Activated CD4-positive, alpha-beta T cell treated with anti-CD3 and anti-CD28 coated beads, Interleukin-10, Interleukin-2, amounts not matched to agents 100 ng/mL and 50 ng/mL, durations not matched to agents 16 hours and 8 hours (primary cell): Measurements from ENCODE around the gene MMP24.
A peak's percentile ranks its signal among the peaks of the same experiment; 100 is the strongest.
"Not testable (repeated sequence)": the region's sequence is repeated elsewhere in the genome, so short reads cannot be mapped to it uniquely, and the experiment has no call there.

ENCODE experiments used
- DNase-seq: peaks from one replicate; pipeline ENCODE4 v3.0.0-alpha.2; 2020

Gene MMP24

DNA sequence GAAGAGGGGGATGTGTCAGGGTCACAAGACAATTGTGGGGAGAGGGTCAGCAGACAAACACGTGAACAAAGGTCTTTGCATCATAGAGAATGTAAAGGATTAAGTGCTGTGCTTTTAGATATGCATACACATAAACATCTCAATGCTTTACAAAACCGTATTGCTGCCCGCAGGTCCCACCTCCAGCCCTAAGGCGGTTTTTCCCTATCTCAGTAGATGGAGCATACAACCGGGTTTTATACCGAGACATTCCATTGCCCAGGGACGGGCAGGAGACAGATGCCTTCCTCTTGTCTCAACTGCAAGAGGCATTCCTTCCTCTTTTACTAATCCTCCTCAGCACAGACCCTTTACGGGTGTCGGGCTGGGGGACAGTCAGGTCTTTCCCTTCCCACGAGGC, 35.8 kb downstream of the MMP24 start:
- not testable (repeated sequence) for DNase-seq

DNA sequence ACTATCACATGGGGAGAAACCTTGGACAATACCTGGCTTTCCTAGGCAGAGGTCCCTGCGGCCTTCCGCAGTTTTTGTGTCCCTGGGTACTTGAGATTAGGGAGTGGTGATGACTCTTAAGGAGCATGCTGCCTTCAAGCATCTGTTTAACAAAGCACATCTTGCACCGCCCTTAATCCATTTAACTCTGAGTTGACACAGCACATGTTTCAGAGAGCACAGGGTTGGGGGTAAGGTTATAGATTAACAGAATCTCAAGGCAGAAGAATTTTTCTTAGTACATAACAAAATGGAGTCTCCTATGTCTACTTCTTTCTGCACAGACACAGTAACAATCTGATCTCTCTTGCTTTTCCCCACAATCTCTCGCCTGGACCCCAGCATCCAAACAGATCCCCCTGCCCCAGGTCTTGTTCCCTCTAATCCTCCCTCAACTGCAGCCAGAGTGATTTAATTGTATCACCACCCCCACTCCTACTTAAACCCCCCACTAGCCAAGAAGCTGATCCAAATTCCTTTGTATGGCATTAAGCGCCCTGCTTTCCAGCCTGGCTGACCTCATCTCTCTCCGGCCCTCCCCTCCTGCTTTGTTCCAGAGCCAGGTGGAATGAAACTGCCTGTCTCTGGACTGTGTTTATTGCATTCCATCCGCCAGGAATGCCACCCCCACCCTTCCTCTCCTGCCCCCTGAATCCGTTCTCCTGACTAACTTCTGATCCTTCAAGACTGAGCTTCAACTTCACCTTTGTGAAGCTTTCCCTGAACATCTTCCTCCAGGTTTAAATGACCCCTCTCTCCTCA, 36.4 kb downstream of the MMP24 start:
- DNase-seq: not testable (repeated sequence)

DNA sequence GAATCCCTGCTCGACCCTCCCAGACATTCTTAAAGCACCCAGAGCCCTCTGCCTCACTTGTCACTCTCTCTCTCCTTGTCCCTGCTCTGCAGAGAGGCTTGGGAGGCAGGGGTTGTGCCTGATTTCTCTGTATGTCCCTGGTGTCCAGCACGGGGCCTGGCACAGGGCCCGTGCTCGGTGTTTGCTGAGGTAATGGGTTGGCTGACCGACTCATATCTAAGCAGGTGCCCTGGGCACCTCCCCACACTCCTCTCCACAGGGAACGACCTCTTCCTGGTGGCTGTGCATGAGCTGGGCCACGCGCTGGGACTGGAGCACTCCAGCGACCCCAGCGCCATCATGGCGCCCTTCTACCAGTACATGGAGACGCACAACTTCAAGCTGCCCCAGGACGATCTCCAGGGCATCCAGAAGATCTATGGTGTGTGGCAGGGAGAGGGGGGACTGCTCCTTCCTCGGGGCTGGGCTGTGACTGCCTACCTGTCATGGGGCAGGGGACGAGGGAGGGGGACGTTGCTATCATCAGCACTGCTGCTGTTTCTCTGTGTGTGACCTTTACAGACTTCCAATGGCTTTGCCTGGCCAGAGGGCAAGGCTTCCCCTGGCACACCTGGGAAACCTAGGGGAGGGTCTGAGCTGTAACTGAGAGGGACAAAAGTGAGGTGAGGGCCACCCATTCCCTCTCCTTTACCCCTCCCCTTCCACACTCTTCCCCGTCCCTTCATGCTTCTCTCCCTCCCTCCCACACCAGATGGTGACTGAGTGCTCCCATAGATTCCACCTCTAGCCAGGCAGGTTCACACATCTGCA, 37.2 kb downstream of the MMP24 start:
- DNase-seq: no peak

DNA sequence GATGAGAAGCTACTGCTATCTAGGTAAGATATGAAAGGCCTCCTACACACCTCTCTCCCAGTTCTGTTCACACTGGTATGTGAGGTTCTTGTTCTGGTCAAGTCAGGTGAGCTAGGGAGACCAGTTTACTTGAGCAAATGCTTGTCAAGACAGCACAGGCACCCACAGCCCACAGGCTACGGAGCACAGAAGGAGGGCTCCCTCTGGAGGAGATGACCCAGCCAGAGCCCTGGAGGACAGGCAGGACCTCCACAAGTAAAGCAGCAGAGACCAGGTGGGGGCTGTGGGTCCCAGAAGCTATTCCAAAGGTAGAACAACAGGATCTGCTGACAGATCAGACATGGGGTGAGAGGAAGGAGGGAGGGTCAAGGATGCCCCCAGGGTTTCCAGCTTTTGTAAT, 38.3 kb downstream of the MMP24 start:
- DNase-seq: no peak

DNA sequence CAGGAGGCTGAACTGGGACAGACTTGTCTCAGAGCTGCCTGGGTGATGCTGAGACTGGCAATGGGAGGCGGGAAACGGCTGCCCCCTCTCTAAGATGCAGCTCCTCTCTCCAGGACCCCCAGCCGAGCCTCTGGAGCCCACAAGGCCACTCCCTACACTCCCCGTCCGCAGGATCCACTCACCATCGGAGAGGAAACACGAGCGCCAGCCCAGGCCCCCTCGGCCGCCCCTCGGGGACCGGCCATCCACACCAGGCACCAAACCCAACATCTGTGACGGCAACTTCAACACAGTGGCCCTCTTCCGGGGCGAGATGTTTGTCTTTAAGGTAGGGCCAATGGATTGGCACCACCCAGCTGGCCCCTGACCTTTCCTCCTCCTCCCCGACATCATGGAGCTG, 40.6 kb downstream of the MMP24 start:
- DNase-seq: no peak

DNA sequence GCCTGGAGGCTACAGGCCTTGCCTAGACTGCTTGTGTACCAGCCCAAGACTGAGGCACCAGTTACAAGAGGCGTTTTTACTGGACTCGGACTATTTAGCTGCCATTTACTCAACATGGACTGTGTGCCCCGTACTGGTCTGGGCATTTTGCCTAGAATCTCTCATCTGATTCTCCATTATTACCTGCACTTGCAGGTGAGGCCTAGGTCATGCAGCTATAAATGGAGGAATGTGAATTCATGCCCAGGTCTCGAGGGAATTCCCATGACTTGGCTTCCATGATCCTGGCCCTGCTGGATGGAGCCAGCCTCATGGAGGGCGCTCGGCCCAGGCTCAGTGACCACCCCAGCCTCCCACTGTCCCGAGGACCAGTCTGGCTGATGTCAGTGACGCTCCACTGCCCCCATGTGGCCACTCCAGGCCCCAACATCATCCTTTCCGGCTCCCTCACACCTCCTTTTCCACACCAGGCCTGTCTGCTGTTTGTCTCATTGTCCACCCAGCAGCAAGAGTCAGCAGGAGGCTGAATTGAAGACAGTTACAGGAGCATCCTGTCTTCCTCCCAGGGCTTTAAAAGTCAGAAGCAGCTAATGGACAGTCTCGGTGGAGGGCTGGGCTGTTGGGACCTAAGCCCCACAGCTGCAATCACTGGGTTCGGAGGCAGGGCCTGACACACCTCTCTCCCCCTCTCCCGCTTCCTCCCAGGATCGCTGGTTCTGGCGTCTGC, 42.7 kb downstream of the MMP24 start:
- peak; percentile 57 for DNase-seq

DNA sequence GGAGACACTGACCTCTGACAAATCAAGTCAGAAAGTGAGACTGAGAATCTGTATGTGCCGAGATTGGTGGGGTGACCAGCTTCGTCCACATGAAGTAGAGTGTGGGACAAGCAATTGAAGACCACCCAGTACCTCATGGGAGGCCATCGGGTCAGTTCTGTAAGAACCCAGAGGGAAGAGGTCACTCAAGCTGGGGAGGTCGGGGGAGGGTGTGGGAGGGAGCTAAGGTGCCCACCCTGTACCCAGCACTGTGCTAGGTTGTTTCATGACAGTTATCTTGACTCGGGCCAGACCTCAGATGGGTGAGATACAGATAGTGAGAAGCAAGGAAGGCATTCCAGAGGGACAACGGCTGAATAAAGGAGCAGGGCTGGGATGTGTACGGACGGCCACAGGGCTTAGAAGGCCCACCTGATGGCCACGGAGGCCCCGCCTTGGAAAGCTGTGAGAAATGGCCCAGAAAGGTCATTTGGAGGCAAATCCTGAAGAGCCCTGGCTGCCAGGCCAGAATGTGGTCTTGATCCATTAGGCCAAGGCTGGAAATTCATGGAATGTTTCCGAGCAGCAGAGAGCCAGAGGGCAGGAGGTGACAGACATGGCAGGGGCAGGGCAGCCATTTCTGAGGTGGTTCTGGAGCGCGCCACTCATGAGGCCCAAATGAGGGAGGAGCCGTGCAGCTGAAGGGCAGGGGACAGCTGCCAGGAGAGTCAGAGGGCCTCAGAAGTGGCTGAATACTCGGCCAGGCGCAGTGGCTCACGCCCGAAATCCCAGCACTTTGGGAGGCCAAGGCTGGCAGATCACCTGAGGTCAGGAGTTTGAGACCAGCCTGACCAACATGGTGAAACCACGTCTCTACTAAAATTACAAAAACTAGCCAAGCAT, 43.8 kb downstream of the MMP24 start:
- no peak for DNase-seq

DNA sequence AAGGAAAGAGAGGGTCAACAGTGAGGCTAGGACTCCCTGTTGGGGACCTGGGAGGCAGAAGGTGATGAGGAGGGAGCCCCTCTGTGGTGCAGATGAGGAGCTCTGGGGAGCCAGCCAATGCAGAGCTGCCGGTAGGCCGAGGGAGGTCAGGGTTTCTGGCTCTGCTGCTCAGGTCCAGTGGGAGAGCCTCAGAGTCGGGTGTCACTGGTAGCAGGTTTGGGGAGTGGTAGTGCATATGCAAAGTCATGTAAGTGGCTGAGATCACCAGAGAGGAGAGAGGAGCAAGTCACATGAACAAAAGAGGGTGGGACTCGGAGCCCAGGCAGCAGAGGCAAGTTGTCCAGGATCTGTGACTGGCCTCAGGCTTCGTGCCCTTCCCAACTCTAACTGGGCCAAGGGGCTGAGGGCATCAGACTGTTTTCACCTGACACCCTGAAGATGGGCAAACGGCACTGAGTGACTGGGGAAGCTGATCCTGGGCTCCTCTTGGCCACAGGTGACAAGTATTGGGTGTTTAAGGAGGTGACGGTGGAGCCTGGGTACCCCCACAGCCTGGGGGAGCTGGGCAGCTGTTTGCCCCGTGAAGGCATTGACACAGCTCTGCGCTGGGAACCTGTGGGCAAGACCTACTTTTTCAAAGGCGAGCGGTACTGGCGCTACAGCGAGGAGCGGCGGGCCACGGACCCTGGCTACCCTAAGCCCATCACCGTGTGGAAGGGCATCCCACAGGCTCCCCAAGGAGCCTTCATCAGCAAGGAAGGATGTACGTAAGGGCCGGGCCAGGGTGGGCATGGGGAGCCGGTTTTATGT, 44.8 kb downstream of the MMP24 start:
- no peak for DNase-seq

DNA sequence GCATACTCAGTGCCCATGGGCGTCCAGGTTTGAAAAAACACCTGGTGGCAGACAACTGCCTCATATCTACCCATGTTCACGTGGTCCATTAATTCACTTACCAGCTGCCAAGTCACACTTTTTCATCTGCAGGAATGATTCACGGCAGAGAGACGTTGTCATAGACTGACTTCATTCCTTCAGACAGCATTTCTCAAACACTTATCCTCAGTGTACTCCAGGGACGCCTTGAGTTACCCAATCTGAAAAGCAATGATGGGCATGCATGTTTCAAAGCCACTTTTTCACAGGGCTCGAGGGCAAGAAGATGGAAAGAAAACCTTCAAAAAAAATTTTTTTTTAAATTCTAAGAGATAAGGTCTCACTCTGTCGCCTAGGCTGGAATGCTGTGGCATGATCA, 45.4 kb downstream of the MMP24 start:
- no peak for DNase-seq

DNA sequence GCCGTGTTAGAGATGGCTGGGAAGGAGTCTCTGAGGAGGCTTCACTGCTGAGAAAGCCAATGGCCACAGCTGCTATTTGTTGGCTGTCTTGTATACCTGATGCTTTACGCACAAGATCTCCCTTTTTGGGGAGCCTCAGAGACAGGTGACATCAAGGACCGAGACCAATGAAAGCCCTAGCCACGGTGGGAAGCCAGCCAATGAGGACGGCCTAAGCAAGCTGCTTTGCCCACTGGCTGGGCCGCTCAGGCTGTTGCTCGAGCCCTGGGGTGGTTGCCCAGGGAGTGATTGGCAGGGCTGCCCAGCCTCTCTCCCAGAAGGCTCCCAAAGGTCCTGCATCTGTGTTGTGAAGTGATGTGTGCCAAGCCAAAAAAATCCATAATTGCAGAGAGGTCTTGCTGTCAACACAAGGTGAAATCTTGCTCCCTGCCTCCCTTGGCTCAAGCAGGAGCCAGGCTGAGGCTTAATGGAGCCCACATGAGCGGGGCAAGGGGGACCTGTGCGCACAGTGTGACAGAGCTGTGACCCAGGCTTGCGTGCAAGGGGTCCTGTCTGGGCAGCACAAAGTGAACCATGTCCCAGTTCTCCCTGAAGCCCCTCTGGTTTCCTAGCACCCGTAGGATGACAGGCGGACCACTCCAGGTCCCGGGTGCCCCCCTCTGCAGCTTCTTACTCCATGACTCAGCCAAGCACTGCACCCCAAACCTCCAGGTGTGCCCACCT, 47.1 kb downstream of the MMP24 start:
- DNase-seq: no peak

DNA sequence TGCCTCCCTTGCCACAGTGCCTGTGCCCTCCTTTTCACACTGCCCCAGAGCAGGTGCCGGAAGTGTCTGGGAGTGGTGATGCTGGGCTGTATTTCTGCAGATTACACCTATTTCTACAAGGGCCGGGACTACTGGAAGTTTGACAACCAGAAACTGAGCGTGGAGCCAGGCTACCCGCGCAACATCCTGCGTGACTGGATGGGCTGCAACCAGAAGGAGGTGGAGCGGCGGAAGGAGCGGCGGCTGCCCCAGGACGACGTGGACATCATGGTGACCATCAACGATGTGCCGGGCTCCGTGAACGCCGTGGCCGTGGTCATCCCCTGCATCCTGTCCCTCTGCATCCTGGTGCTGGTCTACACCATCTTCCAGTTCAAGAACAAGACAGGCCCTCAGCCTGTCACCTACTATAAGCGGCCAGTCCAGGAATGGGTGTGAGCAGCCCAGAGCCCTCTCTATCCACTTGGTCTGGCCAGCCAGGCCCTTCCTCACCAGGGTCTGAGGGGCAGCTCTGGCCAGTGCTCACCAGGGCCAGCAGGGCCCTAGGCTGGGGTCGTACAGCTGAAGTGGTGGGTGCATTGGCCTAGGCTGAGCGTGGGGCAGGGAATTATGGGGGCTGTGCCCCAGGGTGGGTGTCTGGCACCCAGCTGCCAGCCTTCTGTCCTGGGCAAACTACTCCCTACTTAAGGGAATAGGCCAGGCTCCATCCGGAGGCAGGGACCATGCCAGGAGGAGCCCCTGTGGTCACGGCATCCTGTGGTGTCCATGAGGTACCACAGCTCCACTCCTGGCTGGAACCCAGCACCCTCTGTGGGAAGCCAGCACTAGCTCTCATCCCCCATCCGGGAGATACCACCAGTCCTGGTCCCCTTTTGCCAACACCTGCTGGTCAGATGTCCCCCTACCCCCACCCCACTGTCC, 47.9 kb downstream of the MMP24 start:
- no peak for DNase-seq

DNA sequence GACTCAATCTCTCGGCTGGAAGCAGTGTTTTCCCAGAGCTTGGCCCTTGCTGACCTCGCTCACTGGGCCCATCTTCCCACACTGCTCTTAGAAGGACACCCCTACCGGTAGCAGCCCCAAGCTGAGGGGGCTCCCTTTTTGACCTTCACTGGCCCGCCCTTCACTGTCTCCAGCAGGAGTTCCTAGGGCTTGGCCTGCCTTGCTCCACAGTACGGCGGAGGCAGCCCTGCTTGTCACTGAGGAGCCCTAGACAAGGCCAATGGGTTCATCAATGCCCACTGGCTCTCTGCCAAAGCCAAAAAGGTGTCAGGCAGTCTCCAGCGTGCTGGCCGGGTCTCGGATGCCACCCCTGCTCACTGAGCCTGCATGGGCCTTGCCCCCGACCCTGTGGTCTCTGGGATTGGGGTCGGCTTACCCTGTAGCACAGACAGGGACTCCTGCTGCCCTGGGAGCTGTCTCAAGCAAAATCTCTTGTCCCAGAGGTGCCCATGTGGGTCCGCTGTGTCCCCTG, 49.3 kb downstream of the MMP24 start:
- DNase-seq: no peak

DNA sequence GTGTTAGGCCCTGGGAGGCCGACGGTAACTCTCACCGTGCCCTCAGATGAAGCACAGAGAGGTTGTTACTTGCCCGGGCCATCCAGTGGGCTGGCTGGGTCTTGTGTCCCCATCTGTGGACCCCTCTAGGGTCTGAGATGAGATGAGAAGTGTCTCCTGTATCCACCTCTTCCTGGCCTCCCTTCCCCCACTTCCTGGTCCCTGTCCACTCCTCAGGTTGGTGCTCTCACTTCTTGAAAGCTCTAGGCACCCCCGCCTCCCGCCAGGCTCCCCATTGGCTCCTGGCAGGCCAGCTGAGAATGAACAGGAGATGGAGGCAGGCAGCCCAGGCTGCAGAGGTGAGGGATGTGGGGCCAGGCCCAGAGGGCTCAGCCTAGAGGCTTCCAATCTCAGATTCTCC, 49.9 kb downstream of the MMP24 start:
- DNase-seq: no peak

DNA sequence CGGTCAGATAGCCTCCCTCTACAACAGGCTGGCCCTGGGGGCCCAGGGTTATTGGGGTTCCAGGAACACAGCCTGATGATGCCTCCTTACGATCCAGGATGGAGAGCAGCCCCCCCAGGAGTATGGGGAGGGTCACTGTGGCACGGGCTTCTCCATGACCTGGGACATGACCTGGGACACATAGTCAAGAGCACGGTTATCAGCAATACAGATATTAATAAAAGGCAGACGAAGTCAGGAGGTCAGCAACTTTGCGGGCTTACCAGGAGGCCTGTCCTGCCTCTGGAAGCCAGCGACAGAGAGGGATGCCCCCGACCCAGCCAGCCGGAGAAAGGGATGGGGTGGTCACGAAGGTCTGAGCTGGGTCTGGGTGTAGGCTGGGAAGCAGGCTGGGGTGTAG, 50.6 kb downstream of the MMP24 start:
- no peak for DNase-seq

DNA sequence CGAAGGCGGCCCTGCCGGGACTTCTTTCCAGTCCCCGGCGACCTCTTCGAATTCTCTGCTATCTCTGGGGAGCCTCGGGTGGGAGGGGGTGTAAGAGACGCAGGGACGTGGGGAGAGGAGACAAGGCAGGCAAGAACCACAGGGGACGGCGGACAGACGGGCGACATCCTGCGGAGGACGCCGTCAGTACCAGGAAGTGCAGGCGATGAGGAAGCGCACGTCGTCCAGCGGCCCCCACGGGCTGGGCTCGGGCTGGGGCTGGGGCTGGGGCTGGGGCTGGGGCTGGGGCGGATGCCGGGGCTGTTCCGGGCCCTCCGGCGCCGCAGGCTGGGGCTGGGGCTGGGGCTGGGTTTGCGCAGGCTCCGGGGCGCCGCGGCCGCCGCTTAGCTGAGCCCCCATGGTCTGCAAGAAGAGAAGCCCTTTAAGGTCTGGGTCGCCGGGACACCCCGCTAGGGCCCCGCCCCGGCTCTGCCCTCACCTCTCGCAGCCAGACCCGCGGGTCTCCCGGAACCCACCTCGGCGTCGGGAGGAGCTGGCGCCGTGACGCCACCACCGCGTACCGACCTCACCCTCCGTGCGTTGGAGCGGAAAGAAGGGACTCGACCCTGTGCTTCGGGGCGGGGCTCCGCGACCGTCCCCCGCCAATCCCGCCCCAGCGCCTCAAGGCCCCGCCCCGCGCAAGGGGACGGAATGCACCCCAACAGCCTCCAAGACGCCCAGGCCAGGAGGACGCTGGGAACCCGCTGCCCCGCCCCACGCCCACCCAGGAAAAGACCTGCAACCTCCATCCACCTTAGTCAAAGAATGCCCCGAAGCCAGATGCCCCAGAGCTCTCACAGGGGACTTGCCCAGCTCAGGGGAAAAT, 51.3 kb downstream of the MMP24 start, which contains the start of gene MMP24OS:
Gene MMP24OS, minus strand, starts transcription at position 592 of the 865 bp plus-strand sequence. Its CDS starts 193 bp downstream, at position 399.
- DNase-seq: peak; percentile 97

DNA sequence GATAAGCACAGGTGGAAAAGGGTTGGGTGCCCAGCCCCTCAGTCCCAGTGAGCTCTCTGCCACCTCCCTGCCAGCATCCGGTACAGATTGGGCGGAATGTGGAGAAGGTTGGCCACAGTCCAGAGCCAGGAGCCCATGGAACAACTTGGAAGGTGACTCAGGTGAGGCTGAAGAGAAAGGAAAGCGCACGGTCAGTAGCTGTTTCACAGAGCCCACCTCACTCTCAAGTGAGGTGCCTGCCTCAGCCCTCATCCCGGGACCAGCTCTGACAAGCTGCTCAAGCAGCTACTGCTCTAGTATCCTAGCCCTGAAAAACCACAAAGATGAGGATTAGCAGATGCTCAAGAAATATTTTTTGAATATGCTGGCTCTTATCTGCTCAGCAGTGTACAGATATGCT, 52.5 kb downstream of the MMP24 start:
- DNase-seq: no peak

DNA sequence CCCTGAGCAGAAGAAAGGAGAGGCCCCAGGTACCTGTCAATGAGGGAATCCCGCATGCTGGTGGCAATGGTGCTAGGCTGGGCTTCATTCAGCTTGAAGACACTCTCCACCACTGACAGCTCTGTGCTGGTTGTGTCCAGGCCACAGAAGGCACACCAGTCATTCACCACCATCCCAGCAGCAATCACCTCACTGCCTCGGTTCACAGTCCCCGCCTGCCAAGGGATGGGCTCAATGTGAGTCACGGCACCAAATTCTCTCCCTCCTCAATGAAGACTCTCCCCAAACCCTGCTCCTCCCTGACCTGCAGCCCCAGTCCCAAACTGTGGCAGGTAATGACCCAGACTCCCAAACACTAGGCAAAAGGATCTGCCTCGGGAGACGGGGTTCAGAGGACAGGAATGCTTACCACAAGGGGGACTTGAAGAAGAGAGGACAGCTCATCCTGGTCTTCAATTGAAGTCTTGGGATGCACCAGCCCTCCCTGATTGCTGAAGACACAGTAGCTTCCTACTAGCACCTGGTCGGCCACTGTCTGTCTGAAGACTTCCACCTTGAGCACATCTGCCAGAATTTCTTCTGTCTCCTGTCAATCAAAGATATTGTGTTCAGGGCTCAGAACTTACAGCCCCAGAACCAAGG, 53.2 kb downstream of the MMP24 start:
- DNase-seq: no peak

DNA sequence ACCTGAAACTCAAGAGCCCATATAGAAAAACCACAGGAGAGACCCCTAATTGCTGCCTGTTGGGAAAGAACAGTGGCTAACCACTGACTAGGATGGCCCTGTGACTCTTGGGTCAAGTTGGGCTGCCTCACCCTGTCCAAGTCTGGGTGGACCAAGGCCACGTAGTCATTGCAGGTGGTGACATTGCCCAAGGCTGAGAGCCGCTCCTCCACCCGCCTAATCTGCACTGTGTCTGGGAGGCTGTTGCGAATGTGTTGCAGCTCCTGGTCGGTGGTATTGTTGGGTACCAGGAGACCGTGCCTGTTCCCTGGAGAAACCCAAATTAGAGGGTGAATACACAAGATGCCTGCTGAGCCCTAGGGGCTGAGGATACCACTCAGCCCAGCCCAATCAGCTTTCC, 54.0 kb downstream of the MMP24 start:
- no peak for DNase-seq
